ENCODE data around the gene HLF. TPM values are rescaled to one million over a fixed set of nuclear protein-coding genes. Genes with fewer than 3 reads are reported as not detected.

The HLF gene
- total RNA-seq, 1 experiment from 2014 or later, result 1.3 TPM

GRCh38 chr17:55271958-55272710 lies 7.4 kb downstream of the HLF start:
- Mint-ChIP-seq H3K4me3 (ENCODE audit: low read depth, unreplicated experiment) (no peak overlapping the region), H3K27ac (ENCODE audit: unreplicated experiment) (no peak overlapping the region), H3K27me3 (ENCODE audit: unreplicated experiment) (peaks cover under 1% of the 10 kb centered on the region), H3K4me1 (ENCODE audit: low read depth, unreplicated experiment) (peaks cover 27% of the 10 kb centered on the region), H3K36me3 (ENCODE audit: insufficient read depth, unreplicated experiment) (peaks cover 5% of the 10 kb centered on the region), H3K9me3 (ENCODE audit: low read depth, unreplicated experiment) (no peaks in the 10 kb centered on the region)
- intact Hi-C loops (cut with micrococcal nuclease; ENCODE audit: unreplicated experiment), result no loop called here
- DNase-seq, result no peak
- no peak for TF ChIP-seq CTCF (IDR thresholded peaks at IDR 0.05; ENCODE audit: unreplicated experiment)
- CTCF ChIA-PET, result no interaction called here
- BruUV-seq (replicated peaks), result no TSS peak

- no peak for TF ChIP-seq CTCF (IDR thresholded peaks at IDR 0.05; ENCODE audit: unreplicated experiment)
- no TSS peak for BruUV-seq (replicated peaks)
- CTCF ChIA-PET, result interaction anchor here (1.1 kb wide), 1 partner anchor 12 kb away, joined by 3 read pairs; no protein-coding TSS in a partner anchor
- Mint-ChIP-seq H3K4me1 (ENCODE audit: low read depth, unreplicated experiment) (peaks cover 36% of the 10 kb centered on the region), H3K27me3 (ENCODE audit: unreplicated experiment) (no peaks in the 10 kb centered on the region), H3K4me3 (ENCODE audit: low read depth, unreplicated experiment) (no peak overlapping the region), H3K27ac (ENCODE audit: unreplicated experiment) (no peak overlapping the region), H3K9me3 (ENCODE audit: low read depth, unreplicated experiment) (no peaks in the 10 kb centered on the region), H3K36me3 (ENCODE audit: insufficient read depth, unreplicated experiment) (peaks cover 5% of the 10 kb centered on the region)
- intact Hi-C loops (cut with micrococcal nuclease; ENCODE audit: unreplicated experiment), result no loop called here
- no peak for DNase-seq
Measured at GRCh38 chr17:55272711-55273578, 8.2 kb downstream of the HLF start.

- no peak overlapping the region for H3K4me3 Mint-ChIP-seq (ENCODE audit: low read depth, unreplicated experiment)
- no peak overlapping the region for H3K27ac Mint-ChIP-seq (ENCODE audit: unreplicated experiment)
- H3K9me3 Mint-ChIP-seq (ENCODE audit: low read depth, unreplicated experiment), result no peaks in the 10 kb centered on the region
- peaks cover 44% of the 10 kb centered on the region for H3K4me1 Mint-ChIP-seq (ENCODE audit: low read depth, unreplicated experiment)
- BruUV-seq (replicated peaks), result no TSS peak
- CTCF ChIA-PET, result interaction anchor here (0.6 to 1.1 kb wide), 2 partner anchors 11 kb away, joined by 3 read pairs; no protein-coding TSS in a partner anchor
- no peak for DNase-seq
- intact Hi-C loops (cut with micrococcal nuclease; ENCODE audit: unreplicated experiment), result no loop called here
- H3K27me3 Mint-ChIP-seq (ENCODE audit: unreplicated experiment), result no peaks in the 10 kb centered on the region
- peaks cover 5% of the 10 kb centered on the region for H3K36me3 Mint-ChIP-seq (ENCODE audit: insufficient read depth, unreplicated experiment)
- TF ChIP-seq CTCF (IDR thresholded peaks at IDR 0.05; ENCODE audit: unreplicated experiment), result no peak
Measured at GRCh38 chr17:55273579-55274354, 9.0 kb downstream of the HLF start.
